ENCODE measurements around the gene COPS8.

COPS8 gene

GRCh38 chr2:237085248-237086221 is at the start of gene COPS8:
Gene COPS8, plus strand, starts transcription at chr2:237085889. Its CDS starts 76 bp downstream, at chr2:237085965.
- Histone ChIP-seq H3K4me1 (ENCODE audit: control insufficient read depth in 1 of 2, insufficient read depth in 2 of 2, low read length in 2 of 2) (peaks cover 13 to 16% of the 10 kb centered on the region in 2 donors), H3K36me3 (ENCODE audit: control insufficient read depth in 1 of 2, insufficient read depth in 2 of 2, low read length in 2 of 2) (peaks cover 0 to 3% of the 10 kb centered on the region in 2 donors), H3K9ac (ENCODE audit: low read depth in 1 of 2, low read length in 2 of 2) (peak within 1 kb of the TSS; percentile 91 to 98), H3K27ac (ENCODE audit: low read depth, low read length) (peak within 1 kb of the TSS; percentile 74), H3K27me3 (ENCODE audit: control insufficient read depth in 1 of 2, insufficient read depth in 2 of 2, low read length in 2 of 2) (no peaks in the 10 kb centered on the region), H3K9me3 (ENCODE audit: control insufficient read depth in 1 of 2, low read length in 2 of 2) (no peaks in the 10 kb centered on the region), H3K4me3 (ENCODE audit: low read depth in 1 of 2, low read length in 2 of 2) (peak within 1 kb of the TSS; percentile 81 to 99)

DNA sequence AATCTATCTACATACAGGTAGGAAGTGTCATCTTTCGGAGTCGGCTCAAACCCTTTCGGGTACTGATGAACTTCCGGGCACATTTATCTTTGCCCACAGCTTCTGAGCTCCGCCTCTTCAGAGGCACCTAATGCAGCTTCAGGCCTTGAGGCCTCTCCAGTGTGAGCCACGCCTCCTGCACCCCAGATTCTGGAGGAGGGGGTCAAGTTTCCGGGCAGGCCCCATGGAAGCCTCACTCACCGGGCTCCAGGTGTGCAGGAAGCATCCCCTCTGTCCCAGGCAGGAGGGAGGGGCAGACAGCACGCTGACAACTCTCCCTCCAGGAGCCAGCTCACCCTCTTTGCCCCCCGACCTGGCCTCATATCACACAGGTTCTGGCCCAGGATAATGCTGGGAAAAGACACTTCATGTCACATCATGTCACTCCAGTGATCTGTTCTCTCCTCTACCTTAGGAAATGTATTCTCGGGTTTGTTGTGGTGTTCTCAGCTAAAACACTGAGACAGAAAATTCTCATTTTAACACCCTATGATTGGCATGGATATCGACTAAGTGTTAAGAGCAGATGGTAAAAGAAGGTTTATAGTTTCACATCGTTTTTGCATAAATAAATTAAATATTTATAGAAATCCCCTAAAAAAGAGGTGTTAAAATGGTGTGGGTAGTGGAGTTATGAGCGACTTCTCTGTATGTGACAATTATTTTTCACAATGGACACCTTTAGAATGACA is 46.2 kb upstream of the COPS8 start:
- Histone ChIP-seq H3K27me3 (ENCODE audit: control insufficient read depth in 1 of 2, insufficient read depth in 2 of 2, low read length in 2 of 2) (no peaks in the 10 kb centered on the region), H3K9ac (ENCODE audit: low read depth in 1 of 2, low read length in 2 of 2) (no peak overlapping the region), H3K36me3 (ENCODE audit: control insufficient read depth in 1 of 2, insufficient read depth in 2 of 2, low read length in 2 of 2) (no peaks in the 10 kb centered on the region), H3K9me3 (ENCODE audit: control insufficient read depth in 1 of 2, low read length in 2 of 2) (no peaks in the 10 kb centered on the region), H3K27ac (ENCODE audit: low read depth, low read length) (no peak overlapping the region), H3K4me3 (ENCODE audit: low read depth in 1 of 2, low read length in 2 of 2) (no peak overlapping the region), H3K4me1 (ENCODE audit: control insufficient read depth in 1 of 2, insufficient read depth in 2 of 2, low read length in 2 of 2) (no peaks in the 10 kb centered on the region)

DNA sequence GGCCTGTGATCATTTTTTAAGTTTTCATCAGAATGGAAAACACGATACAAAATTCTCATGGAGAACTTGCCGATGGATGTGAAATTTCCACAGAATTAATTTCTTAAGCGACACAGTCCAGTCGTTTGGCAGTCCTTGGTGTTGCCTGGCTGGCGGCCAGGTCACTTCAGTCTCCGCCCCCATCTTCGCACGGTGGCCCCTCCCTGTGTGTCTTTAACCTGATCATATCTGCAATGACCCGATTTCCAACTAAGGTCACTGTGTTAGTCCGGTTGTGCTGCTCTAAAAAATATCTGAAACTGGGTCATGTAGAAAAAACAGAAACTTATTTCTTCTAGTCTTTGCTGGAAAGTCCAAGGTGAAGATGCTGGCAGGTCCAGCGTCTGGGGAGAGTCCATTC is 44.5 kb upstream of the COPS8 start:
- no peak overlapping the region for H3K4me3 ChIP-seq (ENCODE audit: low read depth in 1 of 2, low read length in 2 of 2)
- H3K9me3 ChIP-seq (ENCODE audit: control insufficient read depth in 1 of 2, low read length in 2 of 2), result no peaks in the 10 kb centered on the region
- no peak overlapping the region for H3K9ac ChIP-seq (ENCODE audit: low read depth in 1 of 2, low read length in 2 of 2)
- no peak overlapping the region for H3K27ac ChIP-seq (ENCODE audit: low read depth, low read length)
- no peaks in the 10 kb centered on the region for H3K27me3 ChIP-seq (ENCODE audit: control insufficient read depth in 1 of 2, insufficient read depth in 2 of 2, low read length in 2 of 2)
- no peaks in the 10 kb centered on the region for H3K4me1 ChIP-seq (ENCODE audit: control insufficient read depth in 1 of 2, insufficient read depth in 2 of 2, low read length in 2 of 2)
- no peaks in the 10 kb centered on the region for H3K36me3 ChIP-seq (ENCODE audit: control insufficient read depth in 1 of 2, insufficient read depth in 2 of 2, low read length in 2 of 2)

DNA sequence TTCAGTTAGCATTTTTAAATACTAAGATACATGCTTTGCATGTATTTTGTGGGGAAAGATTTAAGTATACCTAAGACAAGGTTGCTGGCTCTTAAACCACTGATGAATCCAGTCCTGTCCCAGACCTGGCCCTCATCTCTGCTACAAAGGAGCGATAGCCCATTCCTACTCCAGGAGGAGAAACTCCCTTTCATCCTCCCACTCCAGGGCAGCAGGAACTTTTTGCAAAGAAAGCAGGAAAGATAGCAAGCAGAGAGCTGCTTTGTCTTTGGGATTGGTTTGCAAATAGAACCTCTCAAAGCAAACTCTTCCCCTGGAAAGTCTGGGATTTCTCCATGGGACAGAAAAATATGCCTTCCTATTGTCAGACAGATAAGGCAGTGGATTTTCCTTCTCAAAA is 43.6 kb upstream of the COPS8 start:
- H3K27ac ChIP-seq (ENCODE audit: low read depth, low read length), result no peak overlapping the region
- no peak overlapping the region for H3K4me3 ChIP-seq (ENCODE audit: low read depth in 1 of 2, low read length in 2 of 2)
- H3K9me3 ChIP-seq (ENCODE audit: control insufficient read depth in 1 of 2, low read length in 2 of 2), result no peaks in the 10 kb centered on the region
- peaks cover 0 to 3% of the 10 kb centered on the region in 2 donors for H3K27me3 ChIP-seq (ENCODE audit: control insufficient read depth in 1 of 2, insufficient read depth in 2 of 2, low read length in 2 of 2)
- H3K4me1 ChIP-seq (ENCODE audit: control insufficient read depth in 1 of 2, insufficient read depth in 2 of 2, low read length in 2 of 2), result no peaks in the 10 kb centered on the region
- no peaks in the 10 kb centered on the region for H3K36me3 ChIP-seq (ENCODE audit: control insufficient read depth in 1 of 2, insufficient read depth in 2 of 2, low read length in 2 of 2)
- H3K9ac ChIP-seq (ENCODE audit: low read depth in 1 of 2, low read length in 2 of 2), result no peak overlapping the region

- no peaks in the 10 kb centered on the region for H3K4me1 ChIP-seq (ENCODE audit: control insufficient read depth in 1 of 2, insufficient read depth in 2 of 2, low read length in 2 of 2)
- peaks cover 0 to 4% of the 10 kb centered on the region in 2 donors for H3K27me3 ChIP-seq (ENCODE audit: control insufficient read depth in 1 of 2, insufficient read depth in 2 of 2, low read length in 2 of 2)
- H3K9me3 ChIP-seq (ENCODE audit: control insufficient read depth in 1 of 2, low read length in 2 of 2), result peaks cover 0 to 7% of the 10 kb centered on the region in 2 donors
- no peak overlapping the region for H3K4me3 ChIP-seq (ENCODE audit: low read depth in 1 of 2, low read length in 2 of 2)
- no peaks in the 10 kb centered on the region for H3K36me3 ChIP-seq (ENCODE audit: control insufficient read depth in 1 of 2, insufficient read depth in 2 of 2, low read length in 2 of 2)
- no peak overlapping the region for H3K27ac ChIP-seq (ENCODE audit: low read depth, low read length)
- H3K9ac ChIP-seq (ENCODE audit: low read depth in 1 of 2, low read length in 2 of 2), result no peak overlapping the region
Measured at GRCh38 chr2:237043866-237044265, 41.8 kb upstream of the COPS8 start.

GRCh38 chr2:237044281-237044680 is 41.4 kb upstream of the COPS8 start:
- H3K9me3 ChIP-seq (ENCODE audit: control insufficient read depth in 1 of 2, low read length in 2 of 2), result peaks cover 0 to 8% of the 10 kb centered on the region in 2 donors
- H3K27me3 ChIP-seq (ENCODE audit: control insufficient read depth in 1 of 2, insufficient read depth in 2 of 2, low read length in 2 of 2), result peaks cover 0 to 4% of the 10 kb centered on the region in 2 donors
- H3K9ac ChIP-seq (ENCODE audit: low read depth in 1 of 2, low read length in 2 of 2), result no peak overlapping the region
- H3K4me1 ChIP-seq (ENCODE audit: control insufficient read depth in 1 of 2, insufficient read depth in 2 of 2, low read length in 2 of 2), result no peaks in the 10 kb centered on the region
- no peaks in the 10 kb centered on the region for H3K36me3 ChIP-seq (ENCODE audit: control insufficient read depth in 1 of 2, insufficient read depth in 2 of 2, low read length in 2 of 2)
- H3K27ac ChIP-seq (ENCODE audit: low read depth, low read length), result no peak overlapping the region
- H3K4me3 ChIP-seq (ENCODE audit: low read depth in 1 of 2, low read length in 2 of 2), result no peak overlapping the region

DNA sequence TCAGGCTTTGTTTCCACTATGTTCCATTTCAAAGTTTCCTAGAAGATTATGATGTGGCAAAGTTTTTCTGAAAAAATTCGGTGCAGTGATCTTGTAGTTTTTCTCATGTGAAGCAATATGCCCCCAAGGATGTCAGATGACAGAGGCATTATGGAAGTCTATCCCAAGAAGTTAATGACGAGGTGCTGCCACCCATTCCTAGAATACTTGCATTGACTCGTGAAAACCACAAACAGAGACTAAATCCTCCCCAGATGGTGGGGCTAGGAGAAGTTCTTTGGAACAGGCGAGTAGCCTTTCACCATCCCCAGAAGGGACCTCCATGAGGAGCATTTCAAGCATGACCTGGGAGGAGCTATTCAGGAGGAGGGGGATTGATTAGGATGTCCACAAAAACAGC is 40.2 kb upstream of the COPS8 start:
- Histone ChIP-seq H3K27ac (ENCODE audit: low read depth, low read length) (no peak overlapping the region), H3K9me3 (ENCODE audit: control insufficient read depth in 1 of 2, low read length in 2 of 2) (peaks cover 0 to 8% of the 10 kb centered on the region in 2 donors), H3K27me3 (ENCODE audit: control insufficient read depth in 1 of 2, insufficient read depth in 2 of 2, low read length in 2 of 2) (peaks cover 0 to 4% of the 10 kb centered on the region in 2 donors), H3K4me1 (ENCODE audit: control insufficient read depth in 1 of 2, insufficient read depth in 2 of 2, low read length in 2 of 2) (no peaks in the 10 kb centered on the region), H3K4me3 (ENCODE audit: low read depth in 1 of 2, low read length in 2 of 2) (no peak overlapping the region), H3K9ac (ENCODE audit: low read depth in 1 of 2, low read length in 2 of 2) (no peak overlapping the region), H3K36me3 (ENCODE audit: control insufficient read depth in 1 of 2, insufficient read depth in 2 of 2, low read length in 2 of 2) (no peaks in the 10 kb centered on the region)

GRCh38 chr2:237048595-237048994 is 37.1 kb upstream of the COPS8 start:
- H3K36me3 ChIP-seq (ENCODE audit: control insufficient read depth in 1 of 2, insufficient read depth in 2 of 2, low read length in 2 of 2), result no peaks in the 10 kb centered on the region
- no peaks in the 10 kb centered on the region for H3K4me1 ChIP-seq (ENCODE audit: control insufficient read depth in 1 of 2, insufficient read depth in 2 of 2, low read length in 2 of 2)
- H3K27me3 ChIP-seq (ENCODE audit: control insufficient read depth in 1 of 2, insufficient read depth in 2 of 2, low read length in 2 of 2), result peaks cover 3 to 4% of the 10 kb centered on the region in 2 donors
- H3K4me3 ChIP-seq (ENCODE audit: low read depth in 1 of 2, low read length in 2 of 2), result no peak overlapping the region
- no peak overlapping the region for H3K27ac ChIP-seq (ENCODE audit: low read depth, low read length)
- no peak overlapping the region for H3K9ac ChIP-seq (ENCODE audit: low read depth in 1 of 2, low read length in 2 of 2)
- peaks cover 0 to 8% of the 10 kb centered on the region in 2 donors for H3K9me3 ChIP-seq (ENCODE audit: control insufficient read depth in 1 of 2, low read length in 2 of 2)

DNA sequence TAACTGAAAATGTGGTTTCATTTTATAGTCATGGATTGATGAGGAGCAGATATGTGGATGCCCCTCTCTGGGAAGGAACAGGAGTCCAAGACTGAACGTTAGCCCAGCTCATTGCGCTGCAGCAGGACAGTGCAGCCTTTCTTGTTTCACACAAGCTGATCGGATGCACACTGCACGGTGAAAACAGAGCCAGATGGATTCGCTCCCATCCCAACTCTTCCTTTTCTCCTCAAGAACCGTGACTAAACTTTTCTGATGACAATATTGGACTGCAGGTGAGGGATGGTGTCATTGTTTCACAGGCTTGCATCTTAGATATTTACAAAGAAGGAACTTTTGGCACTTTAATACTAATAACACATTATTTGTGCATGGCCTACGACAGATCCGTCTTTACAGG is 33.8 kb upstream of the COPS8 start:
- H3K36me3 ChIP-seq (ENCODE audit: control insufficient read depth in 1 of 2, insufficient read depth in 2 of 2, low read length in 2 of 2), result no peaks in the 10 kb centered on the region
- H3K4me1 ChIP-seq (ENCODE audit: control insufficient read depth in 1 of 2, insufficient read depth in 2 of 2, low read length in 2 of 2), result no peaks in the 10 kb centered on the region
- H3K4me3 ChIP-seq (ENCODE audit: low read depth in 1 of 2, low read length in 2 of 2), result no peak overlapping the region
- H3K9me3 ChIP-seq (ENCODE audit: control insufficient read depth in 1 of 2, low read length in 2 of 2), result peaks cover 0 to 8% of the 10 kb centered on the region in 2 donors
- no peak overlapping the region for H3K9ac ChIP-seq (ENCODE audit: low read depth in 1 of 2, low read length in 2 of 2)
- H3K27me3 ChIP-seq (ENCODE audit: control insufficient read depth in 1 of 2, insufficient read depth in 2 of 2, low read length in 2 of 2), result peaks cover 3% of the 10 kb centered on the region in 2 donors
- H3K27ac ChIP-seq (ENCODE audit: low read depth, low read length), result no peak overlapping the region

GRCh38 chr2:237053066-237053465 is 32.6 kb upstream of the COPS8 start:
- peaks cover 0 to 3% of the 10 kb centered on the region in 2 donors for H3K27me3 ChIP-seq (ENCODE audit: control insufficient read depth in 1 of 2, insufficient read depth in 2 of 2, low read length in 2 of 2)
- H3K36me3 ChIP-seq (ENCODE audit: control insufficient read depth in 1 of 2, insufficient read depth in 2 of 2, low read length in 2 of 2), result no peaks in the 10 kb centered on the region
- no peaks in the 10 kb centered on the region for H3K4me1 ChIP-seq (ENCODE audit: control insufficient read depth in 1 of 2, insufficient read depth in 2 of 2, low read length in 2 of 2)
- H3K4me3 ChIP-seq (ENCODE audit: low read depth in 1 of 2, low read length in 2 of 2), result no peak overlapping the region
- H3K9me3 ChIP-seq (ENCODE audit: control insufficient read depth in 1 of 2, low read length in 2 of 2), result peaks cover 0 to 8% of the 10 kb centered on the region in 2 donors
- H3K9ac ChIP-seq (ENCODE audit: low read depth in 1 of 2, low read length in 2 of 2), result no peak overlapping the region
- no peak overlapping the region for H3K27ac ChIP-seq (ENCODE audit: low read depth, low read length)

Measured in duodenal mucosa (tissue), 2 donors.